Smooth muscle cell (in vitro differentiated cells): Measurements from ENCODE around the gene TRANK1. TPM values are rescaled to one million over a fixed set of nuclear protein-coding genes. Genes with fewer than 3 reads are reported as not detected.

Experiments
- DNase-seq: peaks from one replicate; lab custom pipeline; 2025; ENCODE audit not compliant: unreplicated experiment; lab: John Stamatoyannopoulos, UW
- H2AFZ ChIP-seq: fragments of 200-600 bp; sonication (generic); 2 replicates; pipeline ENCODE4 v1.6.0; 2016; ENCODE audit warnings: antibody characterized with exemption, low read depth, mild to moderate bottlenecking
- H3F3A ChIP-seq: fragments of 200-600 bp; sonication (generic); 2 replicates; pipeline ENCODE4 v1.6.0; 2017; ENCODE audit warnings: antibody characterized with exemption, low read depth
- H3K27ac ChIP-seq: fragments of 200-600 bp; sonication (generic); 2 replicates; pipeline ENCODE4 v1.5.1; 2016; ENCODE audit warnings: low read depth, mild to moderate bottlenecking
- H3K27me3 ChIP-seq: fragments of 200-600 bp; sonication (generic); 2 replicates; pipeline ENCODE4 v1.6.1; 2016; ENCODE audit warnings: low read depth, mild to moderate bottlenecking
- H3K36me3 ChIP-seq: fragments of 200-600 bp; sonication (generic); 2 replicates; pipeline ENCODE4 v1.5.1; 2016; ENCODE audit warnings: low read depth
- H3K4me1 ChIP-seq: fragments of 200-600 bp; sonication (generic); 2 replicates; pipeline ENCODE4 v1.5.1; 2016; ENCODE audit warnings: low read depth
- H3K4me2 ChIP-seq: fragments of 200-600 bp; sonication (generic); 2 replicates; pipeline ENCODE4 v1.6.0; 2016; ENCODE audit warnings: mild to moderate bottlenecking
- H3K4me3 ChIP-seq: fragments of 200-600 bp; sonication (generic); 2 replicates; pipeline ENCODE4 v1.5.1; 2016; ENCODE audit warnings: mild to moderate bottlenecking
- H3K79me2 ChIP-seq: fragments of 200-600 bp; sonication (generic); 2 replicates; pipeline ENCODE4 v1.6.0; 2016; ENCODE audit warnings: low read depth, mild to moderate bottlenecking
- H3K9ac ChIP-seq: fragments of 200-600 bp; sonication (generic); 2 replicates; pipeline ENCODE4 v1.6.0; 2016; ENCODE audit warnings: low read depth
- H3K9me3 ChIP-seq: fragments of 200-600 bp; sonication (generic); replicated peaks from 2 replicates; pipeline ENCODE4 v1.5.1; 2016; ENCODE audit warnings: low read depth
- H4K20me1 ChIP-seq: fragments of 200-600 bp; sonication (generic); 2 replicates; pipeline ENCODE4 v1.6.0; 2016; ENCODE audit warnings: low read depth
- CTCF ChIP-seq: fragments of 200-600 bp; sonication (generic); IDR thresholded peaks from 2 replicates; pipeline ENCODE4 v1.5.1; 2017; ENCODE audit warnings: borderline replicate concordance, mild to moderate bottlenecking, antibody characterized with exemption; ENCODE audit not compliant: insufficient read depth, poor library complexity, severe bottlenecking
- WGBS: methylation state at CpG from one replicate; pipeline ENCODE4 v1.1.7; 2016; ENCODE audit warnings: low lambda C conversion rate; 5-methylcytosine and 5-hydroxymethylcytosine counted together
- polyA plus RNA-seq: library from polyadenylated mRNA; unstranded; fragments of >200 nt; fragmentation: Nextera tagmentation; extraction: Ambion mirVana; gene quantifications from 2 replicates; pipeline ENCODE4 v1.2.1, GENCODE V29; 2016
- total RNA-seq: library from RNA; depleted of rRNA; stranded (reverse); fragments of >200 nt; gene quantifications from 2 replicates; pipeline ENCODE4 v1.2.3, GENCODE V29; 2014

Gene TRANK1
- total and polyA plus RNA-seq, 2 experiments from 2014 or later: 2.4 to 5.2 TPM

GRCh38 chr3:36903119-36903882, 41.6 kb downstream of the TRANK1 start:
- WGBS: 49% methylated on average over 10 of the region's 10 CpGs
- Histone ChIP-seq H3K27me3 (no peaks in the 10 kb centered on the region), H3K9ac (no peak overlapping the region), H3F3A (no peaks in the 10 kb centered on the region), H3K79me2 (no peaks in the 10 kb centered on the region), H3K27ac (no peak overlapping the region), H3K4me1 (no peaks in the 10 kb centered on the region), H2AFZ (no peak overlapping the region), H3K4me2 (no peak overlapping the region), H3K4me3 (no peak overlapping the region), H3K9me3 (no peaks in the 10 kb centered on the region), H3K36me3 (no peaks in the 10 kb centered on the region), H4K20me1 (no peaks in the 10 kb centered on the region)
- TF ChIP-seq CTCF: no peak
- DNase-seq: no peak

- no peaks in the 10 kb centered on the region for H4K20me1 ChIP-seq
- over 99% methylated on average over 4 of the region's 4 CpGs for WGBS
- H3K4me2 ChIP-seq: no peak overlapping the region
- no peak for TF ChIP-seq CTCF
- H3K4me1 ChIP-seq: no peaks in the 10 kb centered on the region
- no peak overlapping the region for H3K4me3 ChIP-seq
- H3K9ac ChIP-seq: no peak overlapping the region
- no peaks in the 10 kb centered on the region for H3K36me3 ChIP-seq
- no peak overlapping the region for H3K27ac ChIP-seq
- DNase-seq: no peak
- no peaks in the 10 kb centered on the region for H3K27me3 ChIP-seq
- no peak overlapping the region for H2AFZ ChIP-seq
- H3K9me3 ChIP-seq: no peaks in the 10 kb centered on the region
- no peaks in the 10 kb centered on the region for H3K79me2 ChIP-seq
- no peaks in the 10 kb centered on the region for H3F3A ChIP-seq
Observed at GRCh38 chr3:36901588-36901987, 43.3 kb downstream of the TRANK1 start.

DNA sequence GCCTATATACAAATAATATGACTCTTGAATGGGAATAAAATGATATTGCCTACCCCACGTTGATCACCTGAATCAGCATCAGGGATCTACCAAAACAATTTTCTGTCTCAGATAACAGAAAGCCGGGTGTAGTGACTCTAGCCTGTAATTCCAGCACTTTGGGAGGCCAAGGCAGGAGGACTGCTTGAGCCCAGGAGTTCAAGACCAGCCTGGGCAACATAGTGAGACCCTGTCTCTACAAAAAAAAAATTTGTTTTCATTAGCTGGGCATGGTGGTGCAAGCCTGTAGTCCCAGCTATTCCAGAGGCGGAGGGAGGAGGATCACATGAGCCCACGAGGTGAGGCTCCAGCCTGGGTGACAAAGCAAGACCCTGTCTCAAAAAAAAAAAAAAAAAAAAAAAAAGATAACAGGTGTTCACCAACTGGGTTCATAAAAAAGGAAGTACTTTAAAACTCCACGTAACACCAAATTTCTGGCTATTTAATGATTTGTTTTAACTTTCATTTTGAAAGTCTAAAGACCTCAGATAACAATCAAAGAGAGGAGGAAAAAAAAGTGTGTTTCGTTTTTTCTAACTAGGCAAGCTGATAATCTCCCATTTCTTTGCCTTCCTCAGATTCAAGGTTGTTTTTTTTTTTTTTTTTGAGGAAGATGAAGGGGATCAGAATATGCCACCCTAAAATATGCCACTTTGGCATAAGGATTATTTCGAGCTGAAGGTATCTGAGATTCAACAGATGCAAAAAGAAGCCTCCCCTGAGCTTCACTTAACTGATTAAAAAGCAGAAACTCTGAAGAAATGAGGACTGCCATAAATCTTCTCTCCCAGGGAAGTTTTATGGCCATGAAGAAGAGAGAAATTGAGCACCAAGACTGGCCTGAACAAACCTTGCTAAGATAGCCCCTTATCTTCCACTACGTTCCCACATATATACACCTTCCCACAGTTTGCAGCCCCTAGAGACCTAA, 44.1 kb downstream of the TRANK1 start:
- Histone ChIP-seq H3K27ac (no peak overlapping the region), H2AFZ (no peak overlapping the region), H3K9ac (no peak overlapping the region), H3K4me3 (no peak overlapping the region), H3K9me3 (no peaks in the 10 kb centered on the region), H3K79me2 (no peaks in the 10 kb centered on the region), H3K4me1 (no peaks in the 10 kb centered on the region), H3K4me2 (no peak overlapping the region), H4K20me1 (no peaks in the 10 kb centered on the region), H3K27me3 (no peaks in the 10 kb centered on the region), H3K36me3 (no peaks in the 10 kb centered on the region), H3F3A (no peaks in the 10 kb centered on the region)
- no peak for DNase-seq
- no peak for TF ChIP-seq CTCF
- 84% methylated on average over 8 of the region's 8 CpGs for WGBS
